HCT116 (cell line): ENCODE results near the gene MAP1LC3B2.

Experiments
- TF ChIP-seq, protein P1 (sequence below): IDR thresholded peaks from 2 replicates; pipeline ENCODE4 v1.6.1; 2012
- TF ChIP-seq, protein P2 (sequence below): IDR thresholded peaks from 2 replicates; pipeline ENCODE4 v1.6.1; 2012; ENCODE audit warnings: low read depth

DNA sequence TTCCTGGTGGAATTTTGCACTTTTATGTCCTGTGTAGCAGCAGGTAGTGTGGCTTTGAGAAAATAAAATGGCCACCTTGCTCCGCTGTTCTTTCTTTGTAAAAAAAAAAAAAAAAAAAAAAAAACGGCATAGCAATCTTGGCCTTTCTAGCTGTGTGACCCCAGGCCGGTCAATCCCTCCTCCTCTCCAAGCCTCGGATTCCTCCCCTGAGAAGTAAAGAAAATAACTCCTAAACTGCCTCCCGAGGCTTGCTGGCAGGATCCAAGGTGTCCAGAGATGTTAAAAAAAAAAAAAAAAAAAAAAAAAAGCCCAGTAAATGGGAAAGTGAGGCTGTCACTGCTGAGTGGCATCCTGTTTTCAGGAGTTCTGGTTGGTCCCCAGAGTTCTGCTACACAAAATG lies 23.9 kb upstream of the MAP1LC3B2 start:
- TF ChIP-seq, protein P1, sequence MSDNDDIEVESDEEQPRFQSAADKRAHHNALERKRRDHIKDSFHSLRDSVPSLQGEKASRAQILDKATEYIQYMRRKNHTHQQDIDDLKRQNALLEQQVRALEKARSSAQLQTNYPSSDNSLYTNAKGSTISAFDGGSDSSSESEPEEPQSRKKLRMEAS = no peak
- TF ChIP-seq, protein P2, sequence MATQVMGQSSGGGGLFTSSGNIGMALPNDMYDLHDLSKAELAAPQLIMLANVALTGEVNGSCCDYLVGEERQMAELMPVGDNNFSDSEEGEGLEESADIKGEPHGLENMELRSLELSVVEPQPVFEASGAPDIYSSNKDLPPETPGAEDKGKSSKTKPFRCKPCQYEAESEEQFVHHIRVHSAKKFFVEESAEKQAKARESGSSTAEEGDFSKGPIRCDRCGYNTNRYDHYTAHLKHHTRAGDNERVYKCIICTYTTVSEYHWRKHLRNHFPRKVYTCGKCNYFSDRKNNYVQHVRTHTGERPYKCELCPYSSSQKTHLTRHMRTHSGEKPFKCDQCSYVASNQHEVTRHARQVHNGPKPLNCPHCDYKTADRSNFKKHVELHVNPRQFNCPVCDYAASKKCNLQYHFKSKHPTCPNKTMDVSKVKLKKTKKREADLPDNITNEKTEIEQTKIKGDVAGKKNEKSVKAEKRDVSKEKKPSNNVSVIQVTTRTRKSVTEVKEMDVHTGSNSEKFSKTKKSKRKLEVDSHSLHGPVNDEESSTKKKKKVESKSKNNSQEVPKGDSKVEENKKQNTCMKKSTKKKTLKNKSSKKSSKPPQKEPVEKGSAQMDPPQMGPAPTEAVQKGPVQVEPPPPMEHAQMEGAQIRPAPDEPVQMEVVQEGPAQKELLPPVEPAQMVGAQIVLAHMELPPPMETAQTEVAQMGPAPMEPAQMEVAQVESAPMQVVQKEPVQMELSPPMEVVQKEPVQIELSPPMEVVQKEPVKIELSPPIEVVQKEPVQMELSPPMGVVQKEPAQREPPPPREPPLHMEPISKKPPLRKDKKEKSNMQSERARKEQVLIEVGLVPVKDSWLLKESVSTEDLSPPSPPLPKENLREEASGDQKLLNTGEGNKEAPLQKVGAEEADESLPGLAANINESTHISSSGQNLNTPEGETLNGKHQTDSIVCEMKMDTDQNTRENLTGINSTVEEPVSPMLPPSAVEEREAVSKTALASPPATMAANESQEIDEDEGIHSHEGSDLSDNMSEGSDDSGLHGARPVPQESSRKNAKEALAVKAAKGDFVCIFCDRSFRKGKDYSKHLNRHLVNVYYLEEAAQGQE = no peak
